22Rv1 (cell line): ENCODE measurements around the gene CEACAM1.

ENCODE experiments used
- ZFX ChIP-seq: fragments of 450-650 bp; IDR thresholded peaks from 2 replicates; pipeline ENCODE4 v1.6.1; 2017; ENCODE audit warnings: antibody characterized with exemption, borderline replicate concordance
- TF ChIP-seq, protein P1 (sequence below): fragments of 450-650 bp; IDR thresholded peaks from 2 replicates; pipeline ENCODE4 v1.5.1; 2017; ENCODE audit warnings: mild to moderate bottlenecking

DNA sequence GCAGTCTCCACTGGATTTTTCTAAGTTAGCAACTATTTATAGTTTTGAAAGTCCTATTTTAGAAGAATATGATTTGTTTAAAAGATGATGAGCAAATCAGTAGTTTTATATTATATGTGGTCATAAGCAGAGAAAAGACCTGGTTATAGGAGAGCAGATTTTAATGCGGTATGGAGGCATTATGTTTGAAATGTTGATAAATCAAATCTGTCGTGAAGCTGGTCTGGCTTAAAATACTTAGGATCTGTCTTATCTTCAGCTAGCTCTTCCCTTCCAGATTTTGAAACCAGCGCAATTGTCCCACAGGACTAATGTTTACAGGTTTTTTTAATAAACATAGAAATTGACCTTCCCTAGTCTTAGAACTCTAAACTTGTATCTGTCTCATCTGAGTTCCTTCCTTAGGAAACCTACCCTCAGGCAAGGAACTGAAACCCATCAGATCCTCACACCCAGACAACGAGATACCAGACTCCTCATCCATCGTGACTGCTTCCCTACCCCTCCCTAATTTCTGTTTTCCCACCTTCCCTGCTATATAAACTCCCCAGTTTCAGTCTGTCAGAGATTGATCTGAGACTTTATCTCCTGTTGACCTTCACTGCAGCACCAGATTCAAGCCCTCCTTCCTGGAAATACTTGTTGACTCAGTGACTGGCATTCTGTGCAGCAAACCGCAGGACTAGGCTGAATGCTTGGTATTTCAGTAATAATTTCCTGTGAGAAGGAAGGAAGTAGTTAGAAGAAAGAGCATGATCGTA lies 47.8 kb downstream of the CEACAM1 start:
- TF ChIP-seq, protein P1, sequence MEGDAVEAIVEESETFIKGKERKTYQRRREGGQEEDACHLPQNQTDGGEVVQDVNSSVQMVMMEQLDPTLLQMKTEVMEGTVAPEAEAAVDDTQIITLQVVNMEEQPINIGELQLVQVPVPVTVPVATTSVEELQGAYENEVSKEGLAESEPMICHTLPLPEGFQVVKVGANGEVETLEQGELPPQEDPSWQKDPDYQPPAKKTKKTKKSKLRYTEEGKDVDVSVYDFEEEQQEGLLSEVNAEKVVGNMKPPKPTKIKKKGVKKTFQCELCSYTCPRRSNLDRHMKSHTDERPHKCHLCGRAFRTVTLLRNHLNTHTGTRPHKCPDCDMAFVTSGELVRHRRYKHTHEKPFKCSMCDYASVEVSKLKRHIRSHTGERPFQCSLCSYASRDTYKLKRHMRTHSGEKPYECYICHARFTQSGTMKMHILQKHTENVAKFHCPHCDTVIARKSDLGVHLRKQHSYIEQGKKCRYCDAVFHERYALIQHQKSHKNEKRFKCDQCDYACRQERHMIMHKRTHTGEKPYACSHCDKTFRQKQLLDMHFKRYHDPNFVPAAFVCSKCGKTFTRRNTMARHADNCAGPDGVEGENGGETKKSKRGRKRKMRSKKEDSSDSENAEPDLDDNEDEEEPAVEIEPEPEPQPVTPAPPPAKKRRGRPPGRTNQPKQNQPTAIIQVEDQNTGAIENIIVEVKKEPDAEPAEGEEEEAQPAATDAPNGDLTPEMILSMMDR = no peak
- no peak for TF ChIP-seq ZFX
